GM19463 (cell line): ENCODE results near the gene CAPN3.

ENCODE experiments used
- ATAC-seq: cut with Tn5 transposase; IDR thresholded peaks from one replicate; pipeline ENCODE4 v1.9.1; 2021; ENCODE audit warnings: mild to moderate bottlenecking, moderate library complexity; ENCODE audit not compliant: unreplicated experiment

Gene CAPN3

DNA sequence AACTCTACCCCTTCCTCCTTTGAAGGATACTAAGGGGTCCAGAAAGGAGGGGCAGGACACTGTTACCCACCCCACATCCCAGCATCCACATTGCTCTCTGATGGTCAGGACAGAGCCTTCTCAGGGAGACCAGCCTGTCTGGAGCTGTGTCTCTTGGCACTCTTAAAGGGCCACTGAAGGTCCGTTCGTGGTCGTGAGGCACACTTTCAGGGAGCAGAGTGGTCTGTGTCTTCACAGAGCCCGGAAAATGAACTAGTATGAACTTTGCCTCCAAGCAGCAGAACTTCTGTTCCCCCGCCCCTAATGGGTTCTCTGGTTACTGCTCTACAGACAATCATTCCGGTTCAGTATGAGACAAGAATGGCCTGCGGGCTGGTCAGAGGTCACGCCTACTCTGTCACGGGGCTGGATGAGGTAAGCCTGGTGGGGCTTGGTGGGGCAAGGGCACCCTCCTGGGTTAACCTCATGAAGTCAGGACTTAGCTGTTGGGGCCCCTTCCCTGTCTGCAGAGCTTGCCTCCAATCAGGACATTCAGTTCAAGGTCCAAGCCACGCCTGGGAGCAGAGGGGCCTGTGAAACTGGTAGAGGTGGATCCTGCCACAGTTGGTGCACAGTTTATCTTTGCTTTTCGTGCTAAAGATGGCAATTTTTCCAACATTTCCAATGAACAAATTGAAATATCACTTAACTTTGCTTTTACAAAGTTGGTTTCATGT is 33.2 kb downstream of the CAPN3 start:
- no peak for ATAC-seq

DNA sequence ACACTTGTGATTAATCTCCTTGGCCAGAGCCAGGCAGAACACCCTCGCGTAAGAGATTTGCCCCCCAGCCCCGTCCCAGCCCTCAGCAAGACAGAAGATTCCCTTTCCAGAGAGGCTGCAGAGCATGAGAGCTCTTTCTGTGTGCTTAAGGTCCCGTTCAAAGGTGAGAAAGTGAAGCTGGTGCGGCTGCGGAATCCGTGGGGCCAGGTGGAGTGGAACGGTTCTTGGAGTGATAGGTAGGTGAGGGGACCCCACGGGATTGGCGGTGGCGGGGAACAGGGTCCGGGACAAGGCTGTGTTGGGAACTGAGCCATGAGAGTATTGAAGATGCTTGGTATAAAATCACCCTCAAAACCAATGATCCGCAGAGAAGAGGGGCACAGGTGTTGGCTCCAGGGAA is 34.8 kb downstream of the CAPN3 start:
- no peak for ATAC-seq

DNA sequence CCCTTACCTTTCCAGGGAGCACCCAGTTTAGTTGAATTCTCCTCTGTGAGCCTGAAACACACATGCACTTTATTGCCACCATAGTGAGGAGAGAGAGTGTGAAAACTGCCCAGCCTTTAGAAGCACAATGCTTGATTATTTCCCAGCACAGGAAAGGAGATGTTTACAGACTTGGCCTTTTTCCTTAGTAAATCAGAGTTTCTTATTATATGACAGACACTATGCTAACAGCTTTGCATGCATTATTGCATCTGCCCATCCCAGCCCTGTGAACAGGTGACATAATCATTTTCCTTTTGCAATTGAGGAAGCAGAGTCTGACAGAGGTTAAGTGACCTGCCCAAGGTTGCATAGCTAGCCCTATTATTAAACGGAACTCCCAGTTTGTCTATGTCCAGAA is 36.5 kb downstream of the CAPN3 start:
- no peak for ATAC-seq

DNA sequence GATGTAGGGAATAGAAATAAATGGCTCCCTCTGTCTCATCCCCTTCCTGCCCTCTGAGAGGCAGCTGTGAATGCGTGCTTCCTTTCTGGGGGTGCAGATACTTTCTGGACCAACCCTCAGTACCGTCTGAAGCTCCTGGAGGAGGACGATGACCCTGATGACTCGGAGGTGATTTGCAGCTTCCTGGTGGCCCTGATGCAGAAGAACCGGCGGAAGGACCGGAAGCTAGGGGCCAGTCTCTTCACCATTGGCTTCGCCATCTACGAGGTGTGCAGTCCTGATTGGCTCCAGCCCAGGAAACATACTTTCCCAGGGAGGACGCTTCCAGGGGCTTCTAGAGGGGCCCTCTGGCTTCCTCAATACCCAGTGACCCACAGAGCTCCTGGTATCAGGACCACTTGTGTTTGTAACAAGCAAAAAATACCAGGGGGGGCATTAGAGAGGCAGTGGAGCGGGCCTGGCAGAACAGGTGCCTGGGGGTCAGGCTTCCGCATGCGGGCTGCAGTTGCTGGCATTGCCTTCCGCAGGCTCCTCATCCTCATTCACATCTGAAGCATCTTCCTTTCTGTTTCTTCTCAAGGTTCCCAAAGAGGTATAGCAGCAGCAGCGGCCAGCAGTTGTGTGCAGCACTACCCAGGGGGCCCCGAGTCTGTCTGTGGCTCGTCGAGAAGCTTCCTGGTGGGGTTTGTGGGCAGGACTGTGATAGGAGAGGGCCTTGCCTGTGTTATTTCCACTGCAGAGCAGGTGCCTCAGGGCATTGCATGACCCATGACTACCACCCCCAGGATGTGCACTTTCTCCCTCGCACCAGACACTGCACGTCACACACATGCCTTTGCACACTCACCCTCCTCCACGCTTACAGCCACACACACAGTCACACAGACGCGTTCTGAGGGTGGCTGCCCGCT is 42.5 kb downstream of the CAPN3 start:
- no peak for ATAC-seq

DNA sequence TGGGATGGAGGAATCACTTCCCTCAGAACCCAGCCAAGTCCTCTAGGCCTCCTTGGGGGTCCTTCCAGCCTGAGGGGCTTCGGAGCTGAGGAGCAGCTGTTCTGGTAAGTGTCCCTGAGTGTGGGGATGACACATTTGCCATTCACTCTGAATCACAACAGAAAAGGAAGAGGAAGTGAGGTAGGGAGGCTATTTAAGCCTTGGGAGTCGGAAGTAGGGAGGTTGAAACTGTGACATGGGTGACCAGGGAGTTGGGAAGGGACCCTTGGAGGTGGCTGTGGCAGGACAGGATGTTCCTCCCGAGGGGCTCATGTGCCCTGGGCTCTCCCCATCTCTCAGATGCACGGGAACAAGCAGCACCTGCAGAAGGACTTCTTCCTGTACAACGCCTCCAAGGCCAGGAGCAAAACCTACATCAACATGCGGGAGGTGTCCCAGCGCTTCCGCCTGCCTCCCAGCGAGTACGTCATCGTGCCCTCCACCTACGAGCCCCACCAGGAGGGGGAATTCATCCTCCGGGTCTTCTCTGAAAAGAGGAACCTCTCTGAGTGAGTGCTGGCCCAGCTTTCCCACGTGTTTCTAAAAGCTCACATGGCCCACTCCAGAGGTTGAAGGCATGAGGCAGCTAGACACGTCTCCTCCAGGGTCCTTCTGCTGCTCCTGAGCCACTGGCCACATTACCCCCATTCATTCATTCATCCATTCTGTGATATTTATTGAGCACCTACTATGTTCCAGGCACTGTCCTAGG is 43.3 kb downstream of the CAPN3 start:
- no peak for ATAC-seq

DNA sequence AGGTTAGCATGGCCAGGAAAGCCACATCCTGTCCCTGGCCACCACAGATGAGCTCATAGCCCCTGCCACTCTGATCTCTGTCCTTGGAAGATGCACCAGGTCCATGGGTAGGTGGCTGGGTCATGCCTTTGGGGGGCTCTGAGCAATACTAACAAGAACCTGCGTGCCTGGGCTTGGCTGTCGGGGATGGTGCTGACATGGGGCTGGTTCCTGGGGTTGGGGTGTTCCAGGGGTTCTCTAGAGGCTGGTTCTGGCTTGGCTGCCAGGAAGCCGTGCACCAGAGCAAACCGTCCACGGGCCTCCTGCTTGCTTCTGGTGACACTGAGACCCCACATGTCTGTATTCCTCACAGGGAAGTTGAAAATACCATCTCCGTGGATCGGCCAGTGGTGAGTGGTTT is 44.1 kb downstream of the CAPN3 start:
- no peak for ATAC-seq

DNA sequence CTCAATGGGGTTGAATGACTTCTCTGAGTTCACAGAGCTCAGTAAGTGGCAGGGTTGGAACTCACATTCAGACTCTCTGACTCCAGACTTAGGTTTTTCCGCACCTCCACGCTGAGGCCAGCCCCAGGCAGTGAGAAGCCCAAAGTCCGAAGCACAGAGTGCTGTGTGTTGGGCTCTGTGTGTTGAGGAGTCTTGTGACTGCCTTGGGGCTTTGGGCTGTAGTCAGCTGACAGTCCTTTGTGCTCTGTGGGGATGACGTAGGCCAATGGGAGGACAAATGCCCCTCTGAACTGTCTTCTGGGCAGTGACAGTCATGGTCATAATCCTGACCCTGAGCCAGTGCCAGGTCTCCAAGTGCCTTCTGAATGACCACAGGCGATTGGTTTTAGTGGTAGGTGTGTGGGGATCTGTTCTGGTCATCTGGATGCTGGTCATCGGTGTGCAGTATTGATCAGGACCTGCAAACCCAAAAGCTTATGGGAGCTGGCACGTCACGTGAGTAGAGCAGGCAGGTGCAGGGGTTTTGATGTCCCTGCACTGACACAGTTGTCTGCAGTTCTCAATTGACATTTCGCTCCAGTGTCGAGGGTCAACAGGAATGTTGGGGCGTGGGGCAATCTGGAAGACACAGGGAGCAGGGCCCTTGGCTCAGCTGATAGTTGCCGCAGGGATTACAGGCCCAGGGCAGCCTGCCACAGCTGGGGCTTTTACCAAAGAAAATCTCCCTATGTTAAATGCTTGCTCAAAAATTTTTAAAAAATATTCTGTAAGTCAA is 45.3 kb downstream of the CAPN3 start:
- no peak for ATAC-seq

DNA sequence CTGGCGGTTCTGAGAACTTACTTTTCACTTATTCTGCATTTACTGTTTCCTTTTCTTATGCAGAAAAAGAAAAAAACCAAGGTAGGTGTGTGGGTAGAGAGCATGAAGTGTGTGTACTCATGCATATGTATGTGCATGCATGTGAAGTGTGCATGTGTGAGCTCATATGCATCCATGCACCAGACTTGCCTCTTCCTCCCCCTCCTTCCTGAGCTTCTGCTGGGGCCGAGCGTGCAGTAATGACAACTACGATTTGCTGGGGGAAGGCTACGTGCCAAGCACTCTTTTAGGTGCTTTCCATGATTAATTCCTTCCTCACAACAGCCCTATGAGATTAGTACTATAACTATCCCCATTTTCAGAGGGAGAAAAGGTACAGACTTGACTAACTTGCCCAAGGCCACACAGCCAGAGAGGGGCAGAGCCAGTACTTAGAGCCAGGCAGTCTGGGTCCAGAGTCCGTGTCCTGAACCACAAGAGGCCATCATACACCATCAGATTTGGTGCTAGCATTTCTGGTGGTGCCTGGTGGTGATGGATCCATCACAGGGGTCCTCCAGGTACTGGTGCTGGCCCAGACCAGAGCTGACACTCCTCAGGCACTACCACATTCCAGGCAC is 46.7 kb downstream of the CAPN3 start:
- no peak for ATAC-seq

DNA sequence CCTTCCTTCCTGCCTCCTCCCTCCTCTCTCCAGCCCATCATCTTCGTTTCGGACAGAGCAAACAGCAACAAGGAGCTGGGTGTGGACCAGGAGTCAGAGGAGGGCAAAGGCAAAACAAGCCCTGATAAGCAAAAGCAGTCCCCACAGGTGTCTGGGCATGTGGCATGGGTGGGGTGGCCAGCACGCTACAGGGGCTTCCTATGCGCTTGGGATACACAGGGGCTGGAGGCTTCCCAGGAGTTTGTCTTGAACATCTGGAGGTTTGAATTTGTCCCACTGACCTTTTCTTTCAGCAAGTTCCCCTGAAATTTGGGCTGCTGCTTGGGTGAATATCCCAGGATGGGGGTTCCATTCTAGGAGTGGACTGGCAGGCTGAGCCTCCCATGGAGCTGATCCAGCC is 48.9 kb downstream of the CAPN3 start:
- no peak for ATAC-seq

DNA sequence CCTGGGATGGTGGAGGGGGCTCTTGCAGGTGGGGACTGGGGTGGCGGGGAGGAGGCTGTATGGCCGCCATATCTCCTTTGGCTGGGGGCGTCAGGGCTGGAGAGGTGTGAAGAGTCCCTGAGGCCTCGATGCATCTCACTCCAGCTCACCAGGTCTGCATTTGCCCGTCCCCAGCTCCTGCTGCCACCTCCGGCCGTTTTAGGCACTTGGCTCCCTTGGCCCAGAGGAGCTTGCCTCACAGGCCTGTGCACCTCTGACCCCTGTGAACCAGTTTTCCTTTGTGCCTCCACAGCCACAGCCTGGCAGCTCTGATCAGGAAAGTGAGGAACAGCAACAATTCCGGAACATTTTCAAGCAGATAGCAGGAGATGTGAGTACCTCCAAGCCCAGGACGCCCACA is 49.7 kb downstream of the CAPN3 start:
- ATAC-seq: no peak

DNA sequence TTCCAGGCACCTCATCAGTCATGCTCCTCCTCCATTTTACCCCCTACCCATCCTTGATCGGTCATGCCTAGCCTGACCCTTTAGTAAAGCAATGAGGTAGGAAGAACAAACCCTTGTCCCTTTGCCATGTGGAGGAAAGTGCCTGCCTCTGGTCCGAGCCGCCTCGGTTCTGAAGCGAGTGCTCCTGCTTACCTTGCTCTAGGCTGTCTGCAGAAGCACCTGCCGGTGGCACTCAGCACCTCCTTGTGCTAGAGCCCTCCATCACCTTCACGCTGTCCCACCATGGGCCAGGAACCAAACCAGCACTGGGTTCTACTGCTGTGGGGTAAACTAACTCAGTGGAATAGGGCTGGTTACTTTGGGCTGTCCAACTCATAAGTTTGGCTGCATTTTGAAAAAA is 52.6 kb downstream of the CAPN3 start:
- ATAC-seq: no peak

DNA sequence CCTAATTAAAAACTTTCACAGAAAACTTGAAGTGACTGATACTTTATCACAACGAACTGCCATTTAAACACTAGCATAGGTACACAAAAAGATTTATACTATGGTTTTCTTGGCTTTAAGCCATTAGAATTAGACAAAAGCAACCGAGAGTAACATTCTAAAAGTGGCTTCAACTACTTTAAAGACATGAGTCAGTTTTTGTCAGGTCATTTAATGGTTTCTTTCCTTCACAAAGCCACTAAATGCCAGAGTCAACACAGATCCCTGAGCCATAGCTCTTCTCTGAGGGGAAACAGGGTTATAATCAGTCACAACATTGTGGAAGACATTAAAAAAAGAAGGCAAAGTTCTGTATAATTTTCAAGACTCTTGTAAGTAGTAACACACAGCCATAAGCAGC is 54.6 kb downstream of the CAPN3 start:
- ATAC-seq: no peak

DNA sequence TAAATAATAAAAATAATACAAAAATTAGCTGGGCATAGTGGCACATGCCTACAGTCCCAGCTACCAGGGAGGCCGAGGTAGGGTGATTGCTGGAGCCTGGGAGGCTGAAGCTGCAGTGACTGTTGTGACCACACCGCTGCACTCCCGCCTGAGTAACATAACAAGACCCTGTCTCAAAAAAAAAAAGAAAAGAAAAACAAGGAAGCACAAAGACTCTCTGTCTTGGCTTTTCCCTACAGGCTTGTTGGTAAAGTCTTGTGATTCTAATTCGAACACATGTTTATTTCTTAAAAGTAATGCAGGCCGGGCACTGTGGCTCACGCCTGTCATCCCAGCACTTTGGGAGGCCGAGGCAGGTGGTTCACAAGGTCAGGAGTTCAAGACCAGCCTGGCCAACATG is 60.1 kb downstream of the CAPN3 start:
- ATAC-seq: no peak

DNA sequence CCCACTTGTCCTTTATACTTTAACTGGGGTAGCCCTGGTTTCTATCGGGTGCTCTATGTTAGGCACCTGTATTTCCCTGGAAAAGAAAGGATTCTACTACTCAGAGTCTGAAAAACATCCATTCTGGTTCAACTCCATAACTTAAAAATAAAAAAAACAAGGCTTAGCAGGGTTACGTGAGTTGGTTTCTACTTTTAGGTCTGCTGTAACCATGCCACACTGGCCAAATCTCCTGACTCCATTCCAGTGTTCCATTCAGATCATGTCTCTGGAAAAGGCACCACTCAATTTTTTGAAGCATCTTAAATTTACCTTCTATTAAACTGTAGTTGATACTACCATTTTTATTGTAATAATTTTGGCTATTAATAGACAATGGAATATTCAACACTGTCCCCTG is 62.1 kb downstream of the CAPN3 start:
- no peak for ATAC-seq

DNA sequence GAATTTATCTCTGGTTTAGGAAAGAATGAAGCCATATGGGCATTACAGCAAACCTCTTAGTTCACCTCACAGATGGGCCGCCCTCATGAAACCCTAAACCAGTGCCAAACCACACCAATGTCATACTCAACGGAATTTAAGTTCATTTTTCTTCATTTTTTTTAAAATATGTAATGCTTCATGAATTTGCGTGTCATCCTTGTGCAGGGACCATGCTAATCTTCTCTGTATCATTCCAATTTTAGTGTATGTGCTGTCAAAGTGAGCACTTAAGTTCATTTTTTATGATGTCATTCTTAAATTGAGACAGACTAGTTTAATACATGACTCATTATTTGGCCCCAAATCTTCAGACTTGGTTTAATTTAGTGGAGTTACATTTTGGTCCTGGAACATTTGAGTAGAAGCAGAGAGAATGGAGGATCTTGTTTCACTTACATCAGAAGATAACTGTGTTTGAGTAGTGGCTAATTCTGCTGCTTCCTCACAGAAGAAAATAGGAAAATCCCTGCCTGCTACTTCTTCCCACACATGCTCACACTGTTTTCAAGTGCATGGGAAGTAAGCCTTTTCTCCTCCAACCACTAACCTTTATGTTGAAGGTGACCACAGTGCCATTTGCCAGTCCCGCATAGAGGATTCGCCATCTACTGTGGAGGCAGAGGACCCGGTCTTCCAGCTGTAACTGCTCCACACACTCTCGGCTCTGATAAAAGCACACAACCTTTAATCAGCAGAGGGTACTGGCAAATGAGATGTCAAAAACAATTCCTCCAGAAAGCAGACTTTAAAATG is 68.3 kb downstream of the CAPN3 start:
- no peak for ATAC-seq

DNA sequence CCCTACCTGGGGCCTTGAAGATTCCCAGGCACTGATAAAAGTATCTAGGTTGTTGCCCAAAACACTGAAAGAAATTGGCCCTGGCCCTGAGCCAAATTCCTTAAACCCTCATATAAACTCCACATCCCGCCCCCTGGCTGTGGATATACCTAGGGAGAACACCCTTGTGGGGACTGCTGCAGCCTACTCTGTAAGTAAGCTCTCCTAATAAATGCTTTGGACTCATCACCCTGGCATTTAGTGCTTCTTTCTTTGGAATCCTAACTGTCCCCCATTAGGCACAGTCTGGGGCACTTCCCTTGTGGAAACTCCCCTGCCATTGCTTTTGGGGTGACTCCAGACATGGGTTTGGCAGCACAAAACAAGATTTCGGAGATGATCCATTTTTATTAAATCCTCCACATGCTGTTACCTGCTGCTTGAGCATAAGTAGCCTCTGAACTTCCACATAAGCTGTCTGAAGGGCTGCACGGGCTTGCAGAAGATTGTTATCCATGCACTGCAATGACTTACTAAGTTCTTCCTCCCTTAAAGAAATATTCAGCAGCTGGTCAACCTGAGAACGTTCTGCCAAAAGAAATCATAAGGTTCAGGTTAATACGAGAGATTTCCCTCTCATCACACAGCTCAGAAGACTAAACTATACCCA is 85.2 kb downstream of the CAPN3 start:
- no peak for ATAC-seq

DNA sequence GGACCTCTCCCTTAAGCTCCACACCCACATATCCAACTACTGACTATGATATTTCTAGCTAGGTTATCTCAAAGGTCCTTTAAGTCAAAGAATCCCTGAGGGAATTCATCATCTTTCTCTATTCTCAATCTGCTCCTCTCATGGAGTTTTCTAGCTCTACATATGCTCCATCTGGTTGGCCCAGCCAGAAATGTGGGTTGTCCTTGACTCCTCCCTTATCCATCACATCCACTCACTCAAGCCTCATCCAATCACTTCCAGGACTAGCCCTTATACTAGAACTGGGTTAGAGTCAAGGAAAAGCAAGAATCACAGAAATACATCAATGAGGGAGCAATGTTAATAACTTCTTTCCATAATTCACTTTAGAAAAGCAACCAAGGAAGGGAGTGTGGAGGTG is 86.2 kb downstream of the CAPN3 start:
- no peak for ATAC-seq

DNA sequence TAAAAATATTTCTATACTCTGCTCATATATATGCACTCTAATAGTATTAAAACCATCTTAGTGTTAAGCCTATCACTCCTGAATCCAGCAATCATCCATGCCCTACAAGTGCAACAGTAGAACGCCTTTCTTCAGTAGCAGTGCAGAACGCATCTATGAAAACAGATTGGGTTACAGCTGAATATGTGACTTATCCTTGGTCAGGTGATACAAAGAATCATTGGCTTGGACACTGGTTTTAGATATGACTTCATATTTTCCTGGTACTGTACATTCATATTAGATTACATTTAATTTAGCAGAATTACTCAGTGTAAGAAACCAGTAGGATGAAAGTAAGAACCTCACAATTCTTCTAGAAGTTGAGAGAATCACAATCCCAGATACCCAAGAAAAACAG is 88.3 kb downstream of the CAPN3 start:
- ATAC-seq: no peak

DNA sequence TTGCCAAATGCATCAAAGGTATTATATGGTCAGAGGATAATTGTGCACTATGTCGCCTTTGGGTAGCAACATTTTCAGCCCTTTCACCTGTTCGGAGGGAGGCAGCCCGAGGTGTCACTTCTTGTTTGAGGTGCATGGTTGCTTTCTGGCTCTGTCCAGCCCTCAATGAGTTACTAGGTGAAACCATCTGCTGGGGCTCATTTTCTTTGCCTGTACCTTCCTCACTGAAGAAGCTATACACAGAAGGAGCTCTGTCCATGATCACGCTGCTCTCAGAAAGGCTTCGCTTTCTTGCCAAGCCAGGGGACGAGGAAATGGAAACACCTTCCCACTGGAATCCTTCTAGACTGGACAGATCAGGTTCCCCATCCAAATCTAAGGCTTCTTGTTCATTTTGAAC is 89.0 kb downstream of the CAPN3 start:
- ATAC-seq: no peak
